B cell (primary cell): ENCODE results near the gene CRY1.

Source experiments
- EZH2 ChIP-seq: IDR thresholded peaks from 2 replicates; pipeline ENCODE4 v1.6.1; 2012; ENCODE audit warnings: borderline replicate concordance, low read depth, mild to moderate bottlenecking, moderate library complexity, low read length; ENCODE audit not compliant: insufficient read depth, poor library complexity, severe bottlenecking
- TF ChIP-seq, protein P1 (sequence below): fragments of 200-600 bp; IDR thresholded peaks from one replicate; pipeline ENCODE4 v1.8.0; 2022; ENCODE audit warnings: antibody characterized with exemption, mild to moderate bottlenecking

DNA sequence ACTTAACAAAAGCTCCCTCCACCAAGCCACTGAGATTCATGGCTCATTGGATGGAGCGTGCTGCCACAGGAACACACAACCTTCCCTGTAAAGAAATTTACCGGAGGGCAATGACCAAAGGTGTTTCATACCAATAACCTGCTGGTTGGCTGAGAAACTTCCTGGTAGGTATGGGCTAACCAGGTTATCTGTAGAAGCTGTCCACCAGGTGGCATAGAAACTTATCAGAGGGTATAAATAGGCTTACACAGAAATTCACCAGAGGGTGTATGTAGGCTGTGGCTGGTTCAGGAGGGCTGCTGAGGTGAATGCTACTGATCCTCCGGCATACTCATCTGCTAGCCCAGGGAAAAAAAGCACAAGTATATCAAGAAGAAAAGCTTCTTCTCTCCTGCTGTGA lies 79.3 kb downstream of the CRY1 start:
- TF ChIP-seq, protein P1, sequence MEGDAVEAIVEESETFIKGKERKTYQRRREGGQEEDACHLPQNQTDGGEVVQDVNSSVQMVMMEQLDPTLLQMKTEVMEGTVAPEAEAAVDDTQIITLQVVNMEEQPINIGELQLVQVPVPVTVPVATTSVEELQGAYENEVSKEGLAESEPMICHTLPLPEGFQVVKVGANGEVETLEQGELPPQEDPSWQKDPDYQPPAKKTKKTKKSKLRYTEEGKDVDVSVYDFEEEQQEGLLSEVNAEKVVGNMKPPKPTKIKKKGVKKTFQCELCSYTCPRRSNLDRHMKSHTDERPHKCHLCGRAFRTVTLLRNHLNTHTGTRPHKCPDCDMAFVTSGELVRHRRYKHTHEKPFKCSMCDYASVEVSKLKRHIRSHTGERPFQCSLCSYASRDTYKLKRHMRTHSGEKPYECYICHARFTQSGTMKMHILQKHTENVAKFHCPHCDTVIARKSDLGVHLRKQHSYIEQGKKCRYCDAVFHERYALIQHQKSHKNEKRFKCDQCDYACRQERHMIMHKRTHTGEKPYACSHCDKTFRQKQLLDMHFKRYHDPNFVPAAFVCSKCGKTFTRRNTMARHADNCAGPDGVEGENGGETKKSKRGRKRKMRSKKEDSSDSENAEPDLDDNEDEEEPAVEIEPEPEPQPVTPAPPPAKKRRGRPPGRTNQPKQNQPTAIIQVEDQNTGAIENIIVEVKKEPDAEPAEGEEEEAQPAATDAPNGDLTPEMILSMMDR, result no peak
- no peak for TF ChIP-seq EZH2
